Ishikawa (cell line): ENCODE results near the gene CEP128.

Source experiments
- CEBPB ChIP-seq: IDR thresholded peaks from 2 replicates; pipeline ENCODE4 v1.6.1; 2012
- EP300 ChIP-seq: IDR thresholded peaks from 2 replicates; pipeline ENCODE4 v1.6.1; 2012; ENCODE audit warnings: borderline replicate concordance
- FOXM1 ChIP-seq: IDR thresholded peaks from 2 replicates; pipeline ENCODE4 v1.6.1; 2012; ENCODE audit warnings: low read depth, borderline replicate concordance
- RAD21 ChIP-seq: IDR thresholded peaks from 2 replicates; pipeline ENCODE4 v1.6.1; 2012; ENCODE audit warnings: low read depth
- TCF12 ChIP-seq: IDR thresholded peaks from 2 replicates; pipeline ENCODE4 v1.6.1; 2012; ENCODE audit warnings: low read depth
- TEAD4 ChIP-seq: IDR thresholded peaks from 2 replicates; pipeline ENCODE4 v1.6.1; 2012

DNA sequence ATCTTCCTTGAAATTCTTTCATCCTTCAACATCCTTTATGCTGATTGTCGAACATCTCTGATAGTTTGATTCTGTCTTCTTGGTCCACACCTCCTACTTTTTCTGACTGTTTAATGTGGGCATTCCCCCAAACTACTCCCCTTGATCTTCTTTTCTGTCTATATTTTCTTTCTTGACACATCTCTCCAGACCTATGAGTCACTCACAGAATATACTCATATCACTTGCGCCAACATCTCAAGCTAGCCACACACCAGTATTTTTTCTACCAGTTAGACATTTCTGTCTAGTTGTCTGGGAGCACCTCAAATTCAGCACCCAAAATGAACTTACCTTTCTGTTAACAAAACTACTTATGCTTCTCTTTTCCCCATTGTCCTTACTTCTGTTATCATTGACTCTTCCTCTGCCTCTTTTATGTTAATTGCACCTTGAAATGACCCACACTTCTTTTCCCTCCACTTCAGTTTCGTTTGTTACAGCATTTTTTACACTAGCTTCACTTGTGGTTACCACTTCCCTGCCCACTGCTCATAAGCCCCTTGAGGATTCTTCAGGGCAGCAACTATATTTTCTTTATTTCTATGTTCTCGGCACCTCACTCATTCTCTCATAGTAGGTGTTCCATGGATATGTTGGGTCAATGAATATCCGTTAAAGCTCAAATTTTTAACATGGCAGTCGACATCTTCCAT lies 47.3 kb upstream of the CEP128 start:
- TF ChIP-seq EP300 (no peak), RAD21 (no peak), TEAD4 (no peak), CEBPB (no peak), FOXM1 (no peak), TCF12 (no peak)
